ENCODE measurements around the gene PRR13. TPM values are rescaled to one million over a fixed set of nuclear protein-coding genes. Genes with fewer than 3 reads are reported as not detected.
"Not testable (repeated sequence)": the region's sequence is repeated elsewhere in the genome, so short reads cannot be mapped to it uniquely, and the experiment has no call there.

The PRR13 gene
- total and polyA plus RNA-seq, 3 donors from 2014 or later, result 43.4 to 120 (median 48.5) TPM

GRCh38 chr12:53413485-53414204 is 27.9 kb upstream of the PRR13 start:
- Histone ChIP-seq H3K4me1 (peaks cover 20% of the 10 kb centered on the region), H3K36me3 (ENCODE audit: low read depth, missing control alignments) (no peaks in the 10 kb centered on the region), H3K9me3 (no peaks in the 10 kb centered on the region), H3K27ac (no peak overlapping the region), H3K4me3 (no peak overlapping the region), H3K27me3 (no peaks in the 10 kb centered on the region)
- intact Hi-C loops (cut with DNase I; ENCODE audit: low total_unique reads), result no loop called here
- TF ChIP-seq CTCF (IDR thresholded peaks at IDR 0.05) (no peak), POLR2A (IDR thresholded peaks at IDR 0.05) (no peak)
- 63 to 67% methylated on average over 3 of the region's 3 CpGs for WGBS, 2 donors
- no peak for DNase-seq

GRCh38 chr12:53414756-53415417 is 26.6 kb upstream of the PRR13 start:
- H3K27me3 ChIP-seq, result no peaks in the 10 kb centered on the region
- peak overlapping the region in 1 of 2 donors; percentile 36 for H3K27ac ChIP-seq
- H3K9me3 ChIP-seq, result no peaks in the 10 kb centered on the region
- 13 to 48% methylated on average over 3 of the region's 3 CpGs for WGBS, 2 donors
- intact Hi-C loops (cut with DNase I; ENCODE audit: low total_unique reads), result no loop called here
- no peak overlapping the region for H3K4me3 ChIP-seq
- TF ChIP-seq CTCF (IDR thresholded peaks at IDR 0.05) (no peak), POLR2A (IDR thresholded peaks at IDR 0.05) (no peak)
- H3K36me3 ChIP-seq (ENCODE audit: low read depth, missing control alignments), result no peaks in the 10 kb centered on the region
- no peak for DNase-seq
- peaks cover 20% of the 10 kb centered on the region for H3K4me1 ChIP-seq

- 48 to 54% methylated on average over 2 of the region's 2 CpGs for WGBS, 2 donors
- H3K9me3 ChIP-seq; H3K36me3 ChIP-seq (ENCODE audit: low read depth, missing control alignments); H3K4me3 ChIP-seq; DNase-seq; H3K27ac ChIP-seq; H3K27me3 ChIP-seq; intact Hi-C loops (cut with DNase I; ENCODE audit: low total_unique reads): not testable (repeated sequence)
- H3K4me1 ChIP-seq, result peaks cover 20% of the 10 kb centered on the region
Observed at GRCh38 chr12:53415752-53416389, 25.7 kb upstream of the PRR13 start.

- H3K36me3 ChIP-seq (ENCODE audit: low read depth, missing control alignments); H3K27me3 ChIP-seq; H3K27ac ChIP-seq; DNase-seq; H3K9me3 ChIP-seq; intact Hi-C loops (cut with DNase I; ENCODE audit: low total_unique reads); H3K4me3 ChIP-seq: not testable (repeated sequence)
- WGBS, 2 donors, result 61 to 79% methylated on average over 9 of the region's 9 CpGs
- peaks cover 20% of the 10 kb centered on the region for H3K4me1 ChIP-seq
Observed at GRCh38 chr12:53417291-53417816, 24.2 kb upstream of the PRR13 start.

- intact Hi-C loops (cut with DNase I; ENCODE audit: low total_unique reads), result no loop called here
Observed at GRCh38 chr12:53418221-53418620, 23.3 kb upstream of the PRR13 start.

More at GRCh38 chr12:53418221-53418620, 23.3 kb upstream of the PRR13 start:
- Histone ChIP-seq H3K9me3 (no peaks in the 10 kb centered on the region), H3K36me3 (ENCODE audit: low read depth, missing control alignments) (no peaks in the 10 kb centered on the region), H3K4me3 (no peak overlapping the region), H3K27me3 (no peaks in the 10 kb centered on the region), H3K4me1 (peaks cover 20% of the 10 kb centered on the region), H3K27ac (no peak overlapping the region)
- no peak for DNase-seq
- WGBS, 2 donors, result 93 to 100% methylated on average over 3 of the region's 3 CpGs
- no peak for TF ChIP-seq CTCF (IDR thresholded peaks at IDR 0.05)
- no peak for TF ChIP-seq POLR2A (IDR thresholded peaks at IDR 0.05)

Data from testis (tissue), 3 donors.